HG03095 (cell line): ENCODE data around the gene P4HA1.

ENCODE experiments used
- ATAC-seq: cut with Tn5 transposase; IDR thresholded peaks from one replicate; pipeline ENCODE4 v1.9.1; 2021; ENCODE audit warnings: moderate library complexity; ENCODE audit not compliant: unreplicated experiment

The P4HA1 gene

GRCh38 chr10:72981028-72981881 is 115.4 kb downstream of the P4HA1 start:
- ATAC-seq, result no peak

DNA sequence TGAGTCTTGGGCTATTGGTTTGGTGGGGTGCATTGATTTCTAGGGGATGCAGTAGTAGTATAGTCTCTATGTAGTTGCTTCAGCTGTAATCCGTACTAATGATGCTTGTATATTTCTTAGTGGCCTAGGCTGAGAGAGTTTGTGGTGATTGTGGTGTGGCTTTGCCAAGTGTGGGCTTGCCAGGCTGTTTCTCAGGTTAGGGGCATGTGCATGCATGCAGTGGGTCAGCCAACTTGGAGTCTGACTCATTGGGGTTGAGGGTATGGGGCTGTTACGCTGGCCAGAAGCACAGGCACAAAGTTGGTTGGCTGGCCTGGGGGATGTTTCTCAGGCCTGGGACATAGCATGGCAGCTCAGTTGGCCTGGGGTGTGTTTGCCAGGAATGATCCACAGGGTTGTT is 116.3 kb downstream of the P4HA1 start:
- no peak for ATAC-seq

- no peak for ATAC-seq
Measured at GRCh38 chr10:72979709-72980108, 117.0 kb downstream of the P4HA1 start.

DNA sequence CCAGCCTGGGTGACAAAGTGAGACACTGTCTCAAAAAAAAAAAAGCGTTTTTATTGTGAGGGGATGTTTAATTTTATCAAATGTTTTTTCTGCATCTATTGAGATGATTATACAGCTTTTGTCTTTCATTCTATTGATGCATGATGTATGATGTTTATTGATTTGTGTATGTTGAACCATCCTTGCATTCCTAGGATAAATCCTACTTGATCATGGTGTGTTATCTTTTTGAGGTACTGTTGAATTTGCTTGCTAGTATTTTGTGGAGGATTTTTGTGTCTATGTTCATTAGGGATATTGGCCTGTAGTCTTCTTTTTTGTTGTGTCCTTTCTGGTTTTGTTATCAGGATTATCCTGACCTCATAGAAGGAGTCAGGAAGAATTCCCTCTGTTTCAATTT is 119.8 kb downstream of the P4HA1 start:
- no peak for ATAC-seq
